HG03095 (cell line): Measurements from ENCODE around the gene GAPT.

Experiments
- ATAC-seq: cut with Tn5 transposase; IDR thresholded peaks from one replicate; pipeline ENCODE4 v1.9.1; 2021; ENCODE audit warnings: moderate library complexity; ENCODE audit not compliant: unreplicated experiment

The GAPT gene

DNA sequence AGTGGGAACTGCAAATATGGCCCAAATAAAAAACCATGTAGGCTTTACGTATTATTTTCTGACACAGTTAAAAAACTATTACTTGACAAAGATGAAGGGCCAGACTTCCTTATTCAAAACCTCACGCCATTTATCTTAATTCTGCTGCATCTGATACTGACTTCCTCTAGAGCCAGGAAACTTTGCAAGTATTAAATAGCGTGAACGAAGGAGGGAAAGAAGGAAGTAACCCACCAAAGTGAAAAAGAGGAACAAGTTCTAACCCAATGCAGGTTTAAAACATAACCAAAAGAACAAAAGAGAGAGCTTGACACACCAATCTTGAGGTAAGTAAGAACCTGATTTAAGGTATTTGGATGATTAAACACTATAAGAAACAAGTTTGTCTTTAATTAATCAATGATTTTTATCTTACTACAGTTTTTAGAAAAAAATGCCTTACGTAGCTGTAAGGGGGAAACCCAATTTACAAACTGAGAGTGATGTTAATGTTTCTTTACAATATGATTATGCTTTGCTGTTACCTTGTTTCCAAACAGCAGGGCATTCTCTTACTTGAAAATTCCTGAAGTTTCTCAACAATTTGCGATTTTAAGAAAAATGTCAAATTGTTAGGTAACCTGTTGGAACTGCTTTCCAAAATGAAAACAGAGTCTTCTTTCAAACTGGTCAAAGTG, at the start of gene GAPT:
Gene GAPT (plus strand): TSS at position 220 of the 677 bp plus-strand sequence. CDS start 3,102 bp downstream, outside the sequence.
- peak; percentile 85 for ATAC-seq

DNA sequence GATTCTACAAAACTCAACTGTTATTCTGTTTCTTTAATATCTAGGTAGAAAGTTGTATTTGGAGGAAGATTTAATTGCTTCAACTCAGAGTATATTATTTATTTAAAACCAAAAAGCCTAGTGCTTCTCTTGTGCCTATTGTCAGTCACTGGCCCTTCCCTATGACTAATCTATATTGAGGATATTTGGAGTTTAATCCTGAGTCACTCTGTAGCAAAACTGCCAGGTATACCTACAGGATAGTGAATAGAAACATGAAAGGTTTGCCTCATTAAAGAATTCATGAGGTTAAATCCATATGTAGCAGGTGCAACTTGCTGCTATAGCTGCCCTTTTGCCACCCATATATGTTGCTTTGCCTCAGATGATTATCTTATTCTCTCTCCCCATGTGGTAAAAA, 46.4 kb upstream of the GAPT start:
- no peak for ATAC-seq

DNA sequence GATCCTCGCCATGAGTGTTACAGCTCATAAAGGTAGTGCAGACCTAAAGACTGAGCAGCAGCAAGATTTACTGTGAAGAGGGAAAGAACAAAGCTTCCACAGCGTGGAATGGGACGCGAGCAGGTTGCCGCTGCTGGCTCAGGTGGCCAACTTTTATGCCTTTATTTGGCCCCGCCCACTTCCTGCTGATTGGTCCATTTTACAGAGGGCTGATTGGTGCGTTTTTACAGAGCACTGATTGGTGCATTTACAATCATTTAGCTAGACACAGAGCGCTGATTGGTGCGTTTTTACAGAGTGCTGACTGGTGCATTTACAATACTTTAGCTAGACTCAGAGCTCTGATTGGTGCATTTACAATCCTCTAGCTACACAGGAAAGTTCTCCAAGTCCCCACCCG, 45.2 kb upstream of the GAPT start:
- no peak for ATAC-seq

DNA sequence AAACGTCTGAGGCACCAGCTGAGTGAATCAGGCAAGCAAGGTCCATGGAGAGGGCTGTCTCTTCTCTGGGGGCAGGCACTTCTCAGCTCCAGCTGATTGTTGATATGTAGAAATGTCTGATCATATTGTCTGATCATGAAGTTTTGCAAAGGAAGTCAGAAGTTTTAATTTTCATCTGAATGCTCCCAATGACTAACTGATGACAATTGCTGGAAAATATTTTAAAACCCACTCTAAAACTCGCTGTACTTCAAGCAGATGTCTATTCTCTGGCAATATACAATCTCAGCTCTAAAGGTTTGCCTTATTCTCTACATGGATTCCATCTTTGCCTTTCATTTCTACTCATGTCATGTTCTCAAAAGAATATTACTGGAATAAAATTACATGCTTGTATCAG, 44.0 kb upstream of the GAPT start:
- no peak for ATAC-seq

DNA sequence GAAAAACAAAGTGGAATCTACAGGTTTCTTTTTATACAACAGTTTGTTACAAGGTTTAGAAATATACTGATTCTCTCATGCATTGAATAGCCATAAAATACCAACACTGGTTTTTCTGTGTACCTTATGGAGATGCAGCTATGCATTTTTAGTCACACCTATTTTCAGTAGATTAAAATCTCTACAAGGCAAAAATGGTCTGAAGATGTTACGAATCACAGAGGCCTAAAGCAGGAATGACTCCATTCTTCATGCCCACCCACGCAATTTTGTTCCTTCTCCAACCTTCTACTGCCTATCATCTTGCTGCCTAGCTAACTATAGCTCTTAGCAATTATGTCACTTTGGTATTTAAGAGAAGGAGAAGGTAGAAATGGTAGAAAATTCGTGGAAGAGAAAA, 41.2 kb upstream of the GAPT start:
- ATAC-seq: no peak

DNA sequence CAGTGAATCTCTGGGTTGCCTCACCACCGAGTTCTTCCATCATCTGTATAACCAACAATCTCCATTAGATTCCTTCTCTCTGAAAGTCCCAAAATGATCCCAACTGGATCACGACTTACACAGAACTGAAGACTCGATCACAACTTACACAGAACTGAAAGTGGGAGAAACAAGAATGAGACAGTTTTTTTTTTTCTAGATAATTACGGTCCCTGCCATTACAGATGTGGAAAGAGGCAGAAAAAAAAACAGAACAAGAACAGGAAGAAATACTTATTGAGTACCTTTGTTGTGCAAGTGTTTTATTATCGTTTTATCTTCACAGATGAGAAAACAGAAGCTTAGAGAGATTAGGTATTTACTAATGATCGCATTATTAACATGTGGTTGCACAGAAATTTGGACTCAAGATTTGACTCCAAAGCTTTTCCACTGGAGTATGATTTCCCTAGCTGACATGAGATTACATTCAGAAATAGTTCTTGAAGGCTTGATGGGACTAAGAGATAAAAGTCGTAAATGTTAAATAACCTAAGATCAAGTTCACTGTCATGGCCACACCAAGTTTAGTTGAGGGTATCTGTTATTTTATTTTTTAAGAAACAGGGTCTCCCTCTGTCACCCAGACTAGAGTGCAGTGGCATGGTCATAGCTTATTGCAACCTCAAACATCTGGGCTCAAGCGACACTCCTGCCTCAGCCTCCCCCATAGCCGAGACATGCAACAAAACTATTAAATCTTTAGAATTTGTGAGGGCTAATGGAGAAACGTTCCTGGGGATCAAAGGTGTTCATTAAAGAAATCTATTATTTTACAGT, 40.2 kb upstream of the GAPT start:
- no peak for ATAC-seq

DNA sequence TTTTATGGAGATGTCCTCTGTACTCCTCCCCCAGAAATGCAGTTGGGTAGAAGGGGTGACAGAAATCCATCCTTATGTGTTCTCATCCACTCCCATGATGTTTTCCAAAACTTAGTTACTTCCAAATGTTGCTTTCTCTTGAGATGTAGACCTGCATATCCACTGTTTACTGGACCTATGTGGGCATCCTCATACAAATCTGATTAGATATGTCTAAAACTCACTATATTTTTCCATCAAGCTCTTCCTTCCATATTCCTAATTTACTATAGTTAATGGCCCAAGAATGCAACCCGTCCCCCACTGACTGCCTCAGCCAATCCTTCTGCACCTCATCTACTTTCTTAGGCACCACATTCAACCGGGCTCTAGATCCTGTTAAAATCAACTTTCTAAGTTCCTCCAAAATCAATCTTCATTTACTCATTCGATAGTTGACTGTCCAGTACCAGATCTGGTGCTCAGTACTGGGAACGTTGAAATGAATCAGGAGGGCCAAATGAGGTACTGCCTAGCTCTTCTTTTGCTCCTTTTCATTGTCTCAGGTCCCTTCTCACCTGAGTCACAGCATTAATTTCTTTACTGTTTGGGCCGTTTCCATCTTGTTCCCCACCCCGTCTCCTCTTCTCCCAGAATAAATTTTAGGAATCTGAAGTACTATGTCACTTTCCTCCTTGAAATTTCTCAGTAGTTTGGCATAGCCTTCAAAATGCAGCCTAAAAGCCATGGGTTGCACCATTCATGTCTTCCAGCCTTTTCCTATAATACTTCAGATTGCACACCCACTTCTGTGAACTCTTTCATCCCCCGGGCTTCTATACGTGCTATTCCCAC, 39.3 kb upstream of the GAPT start:
- no peak for ATAC-seq

DNA sequence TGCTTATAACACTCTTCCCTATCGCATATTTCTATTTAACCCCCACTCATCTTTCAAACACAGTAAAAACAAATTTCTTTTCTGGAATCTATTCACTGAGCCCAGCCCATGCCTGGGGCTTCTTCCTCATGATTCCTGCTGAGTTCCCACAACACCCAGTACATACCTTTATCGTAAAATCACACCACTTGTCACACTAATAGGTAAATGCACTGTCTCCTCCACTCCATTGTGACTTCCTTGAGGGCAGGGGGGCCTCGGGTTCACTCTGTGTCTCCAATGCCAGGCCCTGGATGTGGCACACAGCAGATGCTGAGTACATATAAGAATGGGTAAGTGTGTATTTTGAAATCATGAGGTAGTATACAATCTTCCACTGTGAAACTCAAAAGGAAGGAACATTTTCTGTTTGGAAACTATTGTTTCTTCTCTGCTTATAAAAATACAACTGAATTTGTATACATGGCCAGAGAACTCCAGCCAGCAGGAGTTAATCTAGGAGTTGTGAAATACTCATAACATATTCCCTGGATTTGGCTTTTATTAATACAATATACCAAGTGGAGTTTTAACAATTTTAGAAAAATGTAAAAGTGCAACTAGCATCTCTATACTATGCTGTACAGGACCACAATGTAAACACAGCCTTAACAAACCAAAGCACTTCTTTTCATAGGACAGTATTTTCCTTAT, 38.5 kb upstream of the GAPT start:
- no peak for ATAC-seq

DNA sequence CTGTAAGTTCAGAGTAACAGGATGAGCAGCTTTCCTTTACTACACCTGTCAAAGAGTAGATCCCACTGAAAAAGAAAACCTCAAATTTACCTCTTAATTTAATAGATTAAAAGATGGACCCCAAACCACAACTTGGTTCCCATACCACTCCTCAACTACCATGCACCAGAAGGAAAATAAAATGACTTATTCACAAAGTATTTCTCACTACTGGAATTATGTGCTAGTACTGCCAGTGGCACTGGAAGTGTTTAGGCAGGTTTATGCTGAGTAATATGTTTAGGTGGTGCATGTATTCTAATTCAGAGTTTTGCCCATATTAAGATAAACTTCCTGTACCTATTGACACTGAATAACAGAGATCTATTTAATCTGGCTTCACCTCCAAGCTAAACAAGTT, 37.9 kb upstream of the GAPT start:
- ATAC-seq: no peak

DNA sequence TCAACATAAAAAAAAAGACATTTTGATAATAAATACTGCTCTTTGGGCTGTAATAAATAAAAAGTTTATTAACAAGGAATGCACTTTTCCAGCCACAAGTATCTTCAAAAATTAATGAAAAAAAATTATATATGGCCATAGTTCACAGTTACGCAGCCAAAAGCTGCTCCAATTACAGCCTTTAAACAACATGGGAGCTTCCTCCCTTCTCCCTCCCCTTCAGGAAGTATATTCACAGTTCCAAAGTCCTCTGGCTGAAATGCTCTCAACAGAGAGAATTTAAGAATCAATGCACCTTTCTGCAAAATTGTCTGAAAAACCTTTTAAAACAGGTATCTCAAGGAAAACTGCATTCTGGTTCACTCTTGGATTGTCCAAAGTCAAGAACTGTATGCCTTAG, 37.2 kb upstream of the GAPT start:
- ATAC-seq: no peak

DNA sequence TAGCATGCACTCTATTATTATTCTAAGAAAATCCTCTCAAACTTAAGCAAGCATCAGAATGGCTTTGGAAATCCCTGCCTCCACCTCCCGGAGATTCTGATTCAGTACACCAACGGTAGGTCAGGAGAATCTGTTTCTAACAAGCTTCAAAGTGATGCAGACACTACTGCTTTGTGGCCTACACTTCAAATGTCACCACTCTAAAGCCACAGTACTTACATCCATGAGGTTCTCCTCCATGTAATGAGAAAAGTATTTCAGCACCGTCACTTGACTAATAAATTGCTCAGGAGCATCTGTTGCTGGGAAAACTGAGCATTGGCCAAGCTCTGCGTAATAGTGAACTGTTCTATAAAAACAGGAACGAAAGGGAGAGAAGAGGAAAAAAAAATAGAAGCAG, 36.2 kb upstream of the GAPT start:
- ATAC-seq: no peak

DNA sequence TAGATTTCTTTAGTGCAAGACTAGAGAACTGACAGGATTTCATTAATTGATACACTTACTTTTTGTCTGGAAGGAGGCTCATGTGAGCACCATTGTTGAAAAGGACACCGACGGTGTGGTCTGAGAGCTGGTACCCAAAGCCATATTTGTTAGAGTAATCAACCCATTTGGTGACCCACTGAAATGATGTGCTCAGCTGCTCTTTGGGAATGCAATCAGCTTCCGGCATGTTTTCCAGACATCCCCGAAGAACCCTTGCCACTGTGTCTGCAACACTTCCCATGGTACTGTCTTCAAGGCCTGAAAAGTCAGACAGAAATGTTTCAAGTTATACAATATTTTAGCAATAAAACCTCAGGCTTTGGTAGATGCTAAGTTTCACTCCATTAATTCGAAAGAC, 35.8 kb upstream of the GAPT start:
- no peak for ATAC-seq

DNA sequence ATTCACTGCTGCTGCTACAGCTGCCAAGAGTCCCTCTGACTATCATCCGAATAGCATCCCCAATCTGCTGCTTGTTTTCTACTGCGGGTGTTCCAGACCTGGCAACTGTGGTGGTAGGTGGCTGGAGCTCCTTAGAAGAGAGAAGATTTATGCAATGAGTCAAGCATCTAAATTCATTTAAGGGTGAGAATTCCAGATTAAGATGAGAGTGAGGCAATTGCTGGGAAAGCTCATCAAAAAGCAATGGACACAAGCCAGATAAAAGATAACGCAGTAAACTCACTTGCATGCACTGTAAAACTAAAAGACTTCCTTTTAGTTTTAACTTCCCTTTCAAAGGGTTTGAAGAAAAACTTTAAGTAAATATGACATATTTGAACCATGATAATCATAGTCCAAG, 35.2 kb upstream of the GAPT start:
- no peak for ATAC-seq

DNA sequence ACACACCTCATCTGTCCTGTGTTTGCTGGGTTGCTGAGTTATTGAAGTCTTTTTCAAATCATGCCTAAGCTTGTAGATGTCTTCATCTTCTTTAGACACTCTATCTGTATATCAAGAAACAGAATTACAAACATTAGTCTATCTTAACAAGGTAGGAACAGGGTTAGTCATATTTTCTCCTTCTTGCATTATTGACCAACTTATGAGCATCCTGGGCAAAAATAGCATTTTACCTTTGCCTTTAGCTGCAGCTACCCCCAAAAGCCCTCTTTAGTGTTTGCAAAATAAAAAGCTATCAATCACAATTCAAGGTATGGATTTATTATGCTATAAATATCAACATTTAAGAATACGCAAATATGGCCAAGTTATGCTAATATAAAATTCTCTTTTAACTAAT, 34.7 kb upstream of the GAPT start:
- no peak for ATAC-seq

DNA sequence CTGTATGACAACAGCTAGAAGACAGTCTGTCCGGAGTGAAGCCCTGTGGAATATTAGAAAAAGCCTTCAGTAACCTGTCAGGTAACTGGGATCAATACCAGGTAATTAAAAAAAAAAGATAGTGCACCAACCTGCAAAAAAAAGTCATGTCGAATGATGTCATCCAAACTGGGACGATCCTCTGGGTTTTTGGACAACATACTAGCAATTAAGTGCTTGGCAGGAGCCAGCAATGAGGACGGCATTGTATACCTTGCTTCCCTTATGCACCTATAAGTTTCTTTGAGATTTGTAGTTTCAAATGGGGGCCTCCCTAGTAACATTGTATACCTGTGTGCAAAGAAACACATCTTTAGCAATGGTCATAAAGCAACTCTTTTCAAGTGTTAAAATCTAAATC, 34.2 kb upstream of the GAPT start:
- no peak for ATAC-seq

DNA sequence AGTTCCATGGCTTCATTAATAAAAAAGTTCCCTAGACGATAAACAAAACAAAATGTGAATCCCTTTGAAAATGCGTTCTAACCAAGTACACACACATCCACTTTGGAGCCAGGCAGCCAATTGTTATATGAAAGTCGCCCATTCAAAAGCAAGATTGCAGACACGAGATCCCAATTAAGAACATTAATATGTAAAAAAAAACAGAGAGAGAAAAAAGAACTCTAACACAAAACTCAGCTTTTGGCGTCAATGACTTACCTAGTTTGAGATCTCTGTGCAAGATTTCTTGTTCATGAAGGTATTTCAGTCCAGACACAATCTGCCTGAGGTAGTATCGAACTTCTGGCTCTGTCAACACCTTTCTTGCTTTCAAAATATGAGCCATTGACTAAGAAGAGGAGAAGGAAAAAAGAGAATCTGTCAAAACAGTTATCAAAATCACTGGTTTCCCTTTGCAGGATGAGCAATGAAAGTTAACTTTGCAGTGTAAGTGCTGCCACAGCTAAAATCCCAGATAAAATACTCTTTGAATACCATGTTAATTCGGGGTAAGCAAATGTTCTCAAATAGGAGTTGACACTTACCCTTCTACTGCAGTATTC, 33.0 kb upstream of the GAPT start:
- no peak for ATAC-seq

DNA sequence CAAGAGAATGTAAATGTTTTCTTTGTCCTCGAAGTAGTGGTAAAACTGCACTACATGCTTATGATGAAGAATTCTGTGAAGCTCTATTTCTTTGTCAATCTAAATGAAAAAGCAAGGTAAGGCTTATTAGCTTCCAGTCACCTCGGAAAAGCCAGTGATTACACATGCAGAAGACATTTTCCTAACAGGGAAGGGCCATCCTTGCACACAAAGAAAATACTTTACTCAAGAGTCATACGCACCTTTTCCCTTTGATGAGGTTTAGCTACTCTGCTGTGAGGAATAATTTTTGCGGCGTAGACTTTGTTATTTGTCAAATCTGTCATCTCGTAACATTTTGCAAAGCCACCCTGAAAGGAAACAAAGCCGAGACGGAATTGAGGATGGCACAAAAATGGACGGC, 32.5 kb upstream of the GAPT start:
- ATAC-seq: no peak

DNA sequence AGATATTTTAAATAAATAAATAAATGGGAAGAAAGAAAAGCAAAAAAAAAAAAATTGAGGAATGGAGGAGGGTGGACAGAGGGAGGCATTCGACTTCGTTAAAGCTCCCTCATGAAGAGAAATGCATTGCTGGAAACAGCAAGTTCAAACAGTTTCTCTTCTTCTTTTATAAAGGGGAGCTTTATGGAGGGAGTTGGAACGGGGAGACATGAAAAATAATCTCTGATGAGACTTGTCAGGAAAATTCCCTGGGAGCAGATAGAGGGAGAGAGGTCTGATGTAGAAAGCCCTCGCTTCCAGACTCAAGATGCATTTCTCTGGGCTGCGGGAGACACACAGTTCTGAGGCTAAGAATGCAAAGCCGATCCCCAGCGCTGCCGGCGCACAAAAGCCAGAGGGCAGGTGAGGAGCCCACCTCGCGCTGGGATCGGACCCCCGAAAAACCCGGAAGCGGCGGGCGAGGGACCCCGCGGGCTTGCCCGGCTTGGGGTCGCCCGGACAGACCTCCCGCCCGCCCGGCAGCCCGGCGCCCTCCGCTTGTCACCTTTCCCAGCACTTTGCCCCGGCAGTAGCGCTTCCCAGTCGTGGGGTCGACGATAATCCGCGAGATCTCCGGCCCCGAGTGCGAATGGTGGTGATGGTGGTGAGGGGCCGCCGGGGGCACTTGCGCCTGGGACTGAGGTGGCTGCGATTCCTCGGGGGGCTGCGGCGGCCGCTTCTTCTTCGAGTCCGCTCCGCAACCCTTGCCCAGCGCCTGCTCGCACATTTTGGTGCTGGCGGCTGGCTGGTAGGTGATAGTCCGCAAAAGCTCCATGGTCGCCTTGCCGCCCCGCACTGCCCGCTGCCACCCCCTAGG, 31.9 kb upstream of the GAPT start:
- peak; percentile 9 for ATAC-seq

DNA sequence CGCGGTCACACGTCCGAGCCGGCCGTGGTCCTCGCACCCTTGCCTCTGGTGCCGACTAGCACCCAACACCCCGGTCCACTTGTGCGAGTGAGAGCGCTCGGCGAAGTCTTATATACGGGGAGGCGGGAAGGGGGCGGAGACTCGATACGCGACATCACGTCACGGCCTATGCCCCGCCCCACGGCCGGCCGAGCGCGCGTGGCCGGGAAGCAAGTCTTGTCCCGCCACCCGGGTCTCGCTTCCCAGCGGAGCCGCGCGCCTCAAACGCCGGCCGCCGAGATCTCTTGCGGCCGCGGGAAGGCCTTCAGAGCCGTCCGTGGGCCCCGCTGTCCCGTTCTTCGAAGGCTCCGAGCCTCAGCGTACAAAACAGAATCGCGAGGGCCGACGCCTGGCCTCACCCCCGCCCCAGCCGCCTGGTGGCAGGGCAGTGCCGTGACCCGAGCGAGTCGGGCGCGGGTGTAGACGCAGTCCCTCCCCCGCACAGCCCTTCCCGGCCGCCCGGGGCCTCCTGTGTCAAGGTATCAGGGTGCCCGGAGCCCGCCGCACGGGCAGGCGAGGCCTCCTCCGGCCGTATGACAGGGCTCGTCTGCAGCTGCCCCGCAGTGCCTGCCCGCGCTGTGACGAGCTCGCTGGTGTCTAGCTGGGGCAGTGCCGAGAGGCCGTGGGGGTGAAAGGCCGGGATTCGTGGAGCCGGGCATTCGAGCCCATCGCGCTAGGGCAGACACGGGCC, 31.1 kb upstream of the GAPT start, which contains the start of gene PLK2:
Gene PLK2 (minus strand): TSS at position 85 of the 730 bp plus-strand sequence. CDS start 127 bp downstream, outside the sequence.
- ATAC-seq: peak; percentile 60
